Colon (tissue), 2 donors: ENCODE data around the gene DKC1.

Source experiments
- FAIRE-seq: peaks from 2 replicates; lab custom pipeline; 2012; peaks lifted over from hg19 to GRCh38; lab: Jason Lieb, UNC
- donor health status: control.
- donor health status: control.

Gene DKC1

GRCh38 chrX:154762537-154763296 lies at the start of gene DKC1:
TSS of gene DKC1 (plus strand) at chrX:154762864. CDS start at chrX:154762966, 102 bp downstream.
- no peak for FAIRE-seq

- FAIRE-seq, result no peak
Measured at GRCh38 chrX:154714925-154715324, 47.7 kb upstream of the DKC1 start.

GRCh38 chrX:154715825-154716224 lies 46.8 kb upstream of the DKC1 start:
- FAIRE-seq, result no peak

GRCh38 chrX:154717824-154718223 lies 44.8 kb upstream of the DKC1 start:
- no peak for FAIRE-seq

- FAIRE-seq, result no peak
Measured at GRCh38 chrX:154718616-154719015, 44.0 kb upstream of the DKC1 start.

- FAIRE-seq, result no peak
Measured at GRCh38 chrX:154719132-154719675, 43.5 kb upstream of the DKC1 start.

- FAIRE-seq, result no peak
Measured at GRCh38 chrX:154720067-154720466, 42.6 kb upstream of the DKC1 start.

- no peak for FAIRE-seq
Measured at GRCh38 chrX:154721155-154721554, 41.5 kb upstream of the DKC1 start.

- no peak for FAIRE-seq
Measured at GRCh38 chrX:154724993-154725756, 37.5 kb upstream of the DKC1 start.

GRCh38 chrX:154727418-154727817 lies 35.2 kb upstream of the DKC1 start:
- FAIRE-seq, result no peak

- FAIRE-seq, result no peak
Measured at GRCh38 chrX:154727871-154728270, 34.8 kb upstream of the DKC1 start.

- no peak for FAIRE-seq
Measured at GRCh38 chrX:154728431-154729190, 34.1 kb upstream of the DKC1 start.

- FAIRE-seq, result no peak
Measured at GRCh38 chrX:154729439-154729838, 33.2 kb upstream of the DKC1 start.

- no peak for FAIRE-seq
Measured at GRCh38 chrX:154730253-154730891, 32.3 kb upstream of the DKC1 start.

GRCh38 chrX:154731184-154731583 lies 31.5 kb upstream of the DKC1 start:
- no peak for FAIRE-seq

GRCh38 chrX:154731881-154732280 lies 30.8 kb upstream of the DKC1 start:
- FAIRE-seq, result no peak

- no peak for FAIRE-seq
Measured at GRCh38 chrX:154732421-154733065, 30.1 kb upstream of the DKC1 start.

- no peak for FAIRE-seq
Measured at GRCh38 chrX:154733066-154733425, 29.6 kb upstream of the DKC1 start.

- FAIRE-seq, result no peak
Measured at GRCh38 chrX:154734061-154734781, 28.4 kb upstream of the DKC1 start.

GRCh38 chrX:154735695-154736393 lies 26.8 kb upstream of the DKC1 start:
- FAIRE-seq, result no peak
